Stimulated activated naive B cell treated with anti-CD40 and anti-IgM and Interleukin-4, amounts not matched to agents 10 μg/mL and 1 μg/mL and 100 μg/mL, for 72 hours (primary cell): ENCODE measurements around the gene CMIP.

Experiments used
- ATAC-seq, 2 donors: fragments of 150-1000 bp; cut with Tn5 transposase; replicated peaks; 2 replicates each; pipeline ENCODE4 v1.10.0; 2021; ENCODE audit warnings: moderate library complexity in 1 of 2
- DNase-seq: peaks from one replicate; pipeline ENCODE4 v3.0.0; 2021
- H3K27ac Mint-ChIP-seq: one replicate; pipeline ENCODE4 v1.8.0; 2022; ENCODE audit warnings: mild to moderate bottlenecking, mixed read lengths
- H3K27me3 Mint-ChIP-seq, 2 donors: one replicate each; pipeline ENCODE4 v1.8.0; 2022; ENCODE audit warnings: mixed read lengths in 2 of 2
- H3K36me3 Mint-ChIP-seq, 2 donors: one replicate each; pipeline ENCODE4 v1.8.0; 2022; ENCODE audit warnings: mixed read lengths in 2 of 2, mild to moderate bottlenecking in 1 of 2
- H3K4me1 Mint-ChIP-seq, 2 donors: one replicate each; pipeline ENCODE4 v1.8.0; 2022; ENCODE audit warnings: mixed read lengths in 2 of 2, mild to moderate bottlenecking in 1 of 2
- H3K4me3 Mint-ChIP-seq, 2 donors: one replicate each; pipeline ENCODE4 v1.8.0; 2022; ENCODE audit warnings: mild to moderate bottlenecking in 2 of 2, mixed read lengths in 2 of 2, moderate library complexity in 1 of 2
- H3K9me3 Mint-ChIP-seq, 2 donors: one replicate each; pipeline ENCODE4 v1.8.0; 2022; ENCODE audit warnings: mixed read lengths in 2 of 2, mild to moderate bottlenecking in 1 of 2

Gene CMIP

GRCh38 chr16:81647527-81647926, 202.9 kb downstream of the CMIP start:
- Mint-ChIP-seq H3K27ac (no peak overlapping the region), H3K4me1 (peaks cover 14 to 24% of the 10 kb centered on the region in 2 donors), H3K9me3 (no peaks in the 10 kb centered on the region), H3K27me3 (no peaks in the 10 kb centered on the region), H3K36me3 (peaks cover 16 to 29% of the 10 kb centered on the region in 2 donors), H3K4me3 (no peak overlapping the region)
- no peak for ATAC-seq
- no peak for DNase-seq

GRCh38 chr16:81649561-81650184, 205.1 kb downstream of the CMIP start:
- DNase-seq (no peak), ATAC-seq (no peak)
- Mint-ChIP-seq H3K4me1 (peaks cover 10 to 14% of the 10 kb centered on the region in 2 donors), H3K36me3 (peaks cover 20 to 31% of the 10 kb centered on the region in 2 donors), H3K9me3 (no peaks in the 10 kb centered on the region), H3K4me3 (no peak overlapping the region), H3K27ac (no peak overlapping the region), H3K27me3 (no peaks in the 10 kb centered on the region)

- no peak overlapping the region for H3K4me3 Mint-ChIP-seq
- ATAC-seq = no peak
- no peak for DNase-seq
- no peaks in the 10 kb centered on the region for H3K27me3 Mint-ChIP-seq
- peaks cover 22 to 32% of the 10 kb centered on the region in 2 donors for H3K36me3 Mint-ChIP-seq
- H3K4me1 Mint-ChIP-seq = peaks cover 10 to 14% of the 10 kb centered on the region in 2 donors
- H3K9me3 Mint-ChIP-seq = no peaks in the 10 kb centered on the region
- H3K27ac Mint-ChIP-seq = no peak overlapping the region
These were observed 205.7 kb downstream of the CMIP start for GRCh38 chr16:81650281-81650680.

- Mint-ChIP-seq H3K36me3 (peaks cover 22 to 40% of the 10 kb centered on the region in 2 donors), H3K9me3 (no peaks in the 10 kb centered on the region), H3K4me1 (peaks cover 8 to 14% of the 10 kb centered on the region in 2 donors), H3K27me3 (no peaks in the 10 kb centered on the region), H3K4me3 (no peak overlapping the region), H3K27ac (no peak overlapping the region)
- no peak for ATAC-seq
- no peak for DNase-seq
These were observed 206.5 kb downstream of the CMIP start for GRCh38 chr16:81650982-81651562.

GRCh38 chr16:81651758-81652718, 207.4 kb downstream of the CMIP start:
- DNase-seq (no peak), ATAC-seq (no peak)
- Mint-ChIP-seq H3K9me3 (no peaks in the 10 kb centered on the region), H3K27me3 (no peaks in the 10 kb centered on the region), H3K27ac (no peak overlapping the region), H3K4me1 (peaks cover 8 to 14% of the 10 kb centered on the region in 2 donors), H3K4me3 (no peak overlapping the region), H3K36me3 (peaks cover 24 to 40% of the 10 kb centered on the region in 2 donors)

- Mint-ChIP-seq H3K36me3 (peaks cover 28 to 45% of the 10 kb centered on the region in 2 donors), H3K4me3 (no peak overlapping the region), H3K27me3 (no peaks in the 10 kb centered on the region), H3K27ac (no peak overlapping the region), H3K9me3 (no peaks in the 10 kb centered on the region), H3K4me1 (peaks cover 8 to 11% of the 10 kb centered on the region in 2 donors)
- DNase-seq = no peak
- no peak for ATAC-seq
These were observed 208.3 kb downstream of the CMIP start for GRCh38 chr16:81652798-81653505.

- Mint-ChIP-seq H3K4me3 (no peak overlapping the region), H3K27ac (no peak overlapping the region), H3K36me3 (peaks cover 25 to 51% of the 10 kb centered on the region in 2 donors), H3K4me1 (peaks cover 0 to 3% of the 10 kb centered on the region in 2 donors), H3K27me3 (no peaks in the 10 kb centered on the region), H3K9me3 (no peaks in the 10 kb centered on the region)
- ATAC-seq (no peak), DNase-seq (no peak)
These were observed 209.7 kb downstream of the CMIP start for GRCh38 chr16:81654346-81654745.

- peak overlapping the region; percentile 74 for H3K27ac Mint-ChIP-seq
- H3K36me3 Mint-ChIP-seq = peaks cover 26 to 51% of the 10 kb centered on the region in 2 donors
- ATAC-seq = no peak
- no peaks in the 10 kb centered on the region for H3K9me3 Mint-ChIP-seq
- no peak overlapping the region for H3K4me3 Mint-ChIP-seq
- no peak for DNase-seq
- H3K27me3 Mint-ChIP-seq = no peaks in the 10 kb centered on the region
- no peaks in the 10 kb centered on the region for H3K4me1 Mint-ChIP-seq
These were observed 211.0 kb downstream of the CMIP start for GRCh38 chr16:81655469-81656162.

- Mint-ChIP-seq H3K27ac (no peak overlapping the region), H3K27me3 (no peaks in the 10 kb centered on the region), H3K9me3 (no peaks in the 10 kb centered on the region), H3K4me1 (no peaks in the 10 kb centered on the region), H3K4me3 (no peak overlapping the region), H3K36me3 (peaks cover 29 to 56% of the 10 kb centered on the region in 2 donors)
- DNase-seq (no peak), ATAC-seq (no peak)
These were observed 212.6 kb downstream of the CMIP start for GRCh38 chr16:81657224-81657623.

- no peaks in the 10 kb centered on the region for H3K27me3 Mint-ChIP-seq
- no peaks in the 10 kb centered on the region for H3K4me1 Mint-ChIP-seq
- no peak for ATAC-seq
- H3K36me3 Mint-ChIP-seq = peaks cover 30 to 57% of the 10 kb centered on the region in 2 donors
- DNase-seq = no peak
- H3K27ac Mint-ChIP-seq = no peak overlapping the region
- no peak overlapping the region for H3K4me3 Mint-ChIP-seq
- H3K9me3 Mint-ChIP-seq = no peaks in the 10 kb centered on the region
These were observed 213.2 kb downstream of the CMIP start for GRCh38 chr16:81657781-81658180.

GRCh38 chr16:81658373-81658772, 213.8 kb downstream of the CMIP start:
- no peaks in the 10 kb centered on the region for H3K27me3 Mint-ChIP-seq
- no peaks in the 10 kb centered on the region for H3K9me3 Mint-ChIP-seq
- H3K36me3 Mint-ChIP-seq = peaks cover 29 to 58% of the 10 kb centered on the region in 2 donors
- ATAC-seq (no peak), DNase-seq (no peak)
- H3K27ac Mint-ChIP-seq = no peak overlapping the region
- H3K4me3 Mint-ChIP-seq = no peak overlapping the region
- no peaks in the 10 kb centered on the region for H3K4me1 Mint-ChIP-seq

- no peaks in the 10 kb centered on the region for H3K4me1 Mint-ChIP-seq
- H3K4me3 Mint-ChIP-seq = no peak overlapping the region
- no peak overlapping the region for H3K27ac Mint-ChIP-seq
- ATAC-seq = no peak
- no peaks in the 10 kb centered on the region for H3K27me3 Mint-ChIP-seq
- no peaks in the 10 kb centered on the region for H3K9me3 Mint-ChIP-seq
- peaks cover 38 to 62% of the 10 kb centered on the region in 2 donors for H3K36me3 Mint-ChIP-seq
- DNase-seq = no peak
These were observed 214.6 kb downstream of the CMIP start for GRCh38 chr16:81659249-81659648.

GRCh38 chr16:81661082-81661481, 216.5 kb downstream of the CMIP start:
- ATAC-seq (no peak), DNase-seq (no peak)
- H3K4me1 Mint-ChIP-seq = no peaks in the 10 kb centered on the region
- no peak overlapping the region for H3K4me3 Mint-ChIP-seq
- no peaks in the 10 kb centered on the region for H3K27me3 Mint-ChIP-seq
- H3K27ac Mint-ChIP-seq = no peak overlapping the region
- peaks cover 38 to 65% of the 10 kb centered on the region in 2 donors for H3K36me3 Mint-ChIP-seq
- no peaks in the 10 kb centered on the region for H3K9me3 Mint-ChIP-seq
